Measurements from ENCODE around the gene TRPC4AP.

DNA sequence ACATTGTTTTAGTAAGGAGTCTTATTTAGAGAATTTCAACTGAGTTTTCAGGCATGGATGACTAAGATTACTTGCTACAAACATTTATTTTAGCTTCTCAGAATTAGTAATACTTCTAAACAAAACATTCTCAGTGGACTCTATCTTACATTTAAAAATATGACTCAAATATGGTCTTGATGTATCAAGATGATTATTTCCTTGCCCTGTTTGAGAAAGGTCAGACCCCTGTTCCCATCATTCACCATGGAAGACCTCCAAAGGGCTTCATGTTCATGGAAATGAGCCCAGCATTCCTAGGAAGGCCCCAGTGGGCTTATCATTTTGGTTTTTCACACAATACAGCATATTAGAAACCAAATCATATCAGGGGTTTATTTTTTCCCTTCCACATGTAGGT is 24.6 kb upstream of the TRPC4AP start:
- TF ChIP-seq CTCF (IDR thresholded peaks at IDR 0.05), result no peak
- no peak for TF ChIP-seq POLR2A (IDR thresholded peaks at IDR 0.05)
- no peak for TF ChIP-seq EP300 (IDR thresholded peaks at IDR 0.05)
- no peak for TF ChIP-seq POLR2AphosphoS5 (IDR thresholded peaks at IDR 0.05)

Measured in suprapubic skin (tissue), 4 donors.